GM19324 (cell line): ENCODE results near the gene MYO1F.

ENCODE experiments used
- ATAC-seq: cut with Tn5 transposase; IDR thresholded peaks from one replicate; pipeline ENCODE4 v1.9.1; 2021; ENCODE audit warnings: mild to moderate bottlenecking, moderate library complexity; ENCODE audit not compliant: unreplicated experiment, low FRiP score

Gene MYO1F

DNA sequence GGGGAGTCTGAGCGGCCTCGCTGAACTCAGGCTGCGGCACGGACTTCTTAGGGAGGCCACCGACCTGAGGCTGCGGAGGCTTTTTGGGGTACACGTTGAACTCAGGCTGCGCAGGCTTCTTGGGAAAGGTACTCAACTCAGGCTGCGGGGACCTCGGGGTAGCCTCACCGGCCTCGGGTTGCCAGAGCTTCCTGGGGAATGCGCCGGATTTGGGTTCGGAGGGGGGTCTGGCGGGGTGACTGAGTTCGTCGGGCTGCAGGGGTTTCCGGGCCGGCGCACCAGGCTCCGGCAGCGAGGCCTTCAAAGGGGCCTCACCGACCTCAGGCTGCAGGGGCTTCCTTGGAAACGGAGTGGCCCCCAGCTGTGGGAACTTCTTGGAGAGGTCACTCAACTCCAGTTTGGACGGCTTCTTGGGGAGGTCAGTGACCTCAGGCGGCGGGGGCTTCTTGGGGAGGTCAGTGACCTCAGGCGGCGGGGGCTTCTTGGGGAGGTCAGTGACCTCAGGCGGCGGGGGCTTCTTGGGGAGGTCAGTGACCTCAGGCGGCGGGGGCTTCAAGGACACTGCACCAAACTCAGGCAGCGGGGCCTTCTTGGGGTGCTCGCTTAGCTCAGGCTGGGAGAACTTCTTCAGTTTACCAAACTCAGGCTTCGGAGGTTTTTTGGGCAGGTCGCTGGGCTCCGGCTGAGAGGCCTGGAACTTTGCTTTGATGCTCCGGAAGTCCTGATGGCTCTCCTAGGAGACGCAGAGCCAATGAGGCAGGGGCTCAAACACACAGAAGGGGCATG, 78.0 kb downstream of the MYO1F start:
- no peak for ATAC-seq

DNA sequence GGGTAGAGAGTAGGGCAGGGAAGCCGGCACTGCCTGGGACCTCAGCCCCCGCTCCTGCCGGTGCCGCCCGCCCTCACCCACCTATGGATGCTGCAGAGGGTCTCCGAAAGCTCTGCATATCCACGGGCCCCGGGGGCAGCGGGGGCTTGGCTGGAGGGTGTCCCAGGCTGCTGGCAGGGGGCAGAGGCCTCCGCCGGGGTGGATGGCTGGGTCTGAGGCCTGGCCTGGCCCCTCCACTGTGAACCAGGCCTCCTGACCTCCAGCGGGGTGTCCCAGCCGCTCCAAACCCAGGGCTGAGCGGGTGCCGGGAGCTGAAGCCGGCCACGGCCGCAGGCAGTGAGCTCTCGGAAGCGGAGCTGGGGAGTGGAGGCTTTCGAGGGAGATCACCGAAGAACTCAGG, 78.9 kb downstream of the MYO1F start:
- no peak for ATAC-seq

DNA sequence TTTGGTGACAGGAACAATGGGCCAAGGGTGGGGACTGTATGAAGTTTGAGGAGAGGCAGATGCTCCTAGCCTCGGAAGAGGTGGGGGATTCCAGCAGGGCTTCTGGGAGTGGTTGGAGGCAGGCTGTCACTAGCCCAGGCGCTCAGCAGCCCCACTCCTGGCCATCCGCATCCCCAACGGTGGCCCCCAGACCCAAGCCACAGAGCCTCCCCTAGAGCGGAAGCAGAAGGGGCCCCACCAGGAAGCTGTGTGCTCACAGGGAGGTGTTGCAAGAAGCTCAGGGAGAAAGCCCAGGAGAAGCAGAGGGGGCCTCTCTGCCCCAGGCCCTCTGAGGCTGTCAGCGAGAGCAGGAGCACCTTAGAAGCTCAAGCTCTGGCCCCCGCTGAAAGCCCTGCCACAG, 83.1 kb downstream of the MYO1F start:
- ATAC-seq, result no peak

DNA sequence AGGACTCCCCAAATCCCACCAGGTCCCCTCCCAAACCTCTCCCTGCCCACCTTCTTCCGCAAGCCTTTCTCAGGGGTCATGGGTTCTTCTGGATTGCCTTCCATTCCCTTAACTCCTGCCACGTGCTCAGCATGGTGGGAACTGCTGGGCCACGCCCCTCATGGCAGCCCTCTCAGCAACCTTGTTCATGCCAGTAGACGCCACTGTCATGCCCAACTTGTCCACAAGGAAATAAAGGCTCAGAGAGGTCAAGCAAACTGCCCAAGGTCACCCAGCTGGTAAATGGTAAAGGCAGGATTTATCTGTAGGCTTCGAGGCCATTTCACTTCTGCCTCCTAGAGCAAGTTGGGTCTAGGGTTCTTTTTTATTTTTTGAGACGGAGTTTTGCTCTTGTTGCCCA, 85.7 kb downstream of the MYO1F start:
- no peak for ATAC-seq

DNA sequence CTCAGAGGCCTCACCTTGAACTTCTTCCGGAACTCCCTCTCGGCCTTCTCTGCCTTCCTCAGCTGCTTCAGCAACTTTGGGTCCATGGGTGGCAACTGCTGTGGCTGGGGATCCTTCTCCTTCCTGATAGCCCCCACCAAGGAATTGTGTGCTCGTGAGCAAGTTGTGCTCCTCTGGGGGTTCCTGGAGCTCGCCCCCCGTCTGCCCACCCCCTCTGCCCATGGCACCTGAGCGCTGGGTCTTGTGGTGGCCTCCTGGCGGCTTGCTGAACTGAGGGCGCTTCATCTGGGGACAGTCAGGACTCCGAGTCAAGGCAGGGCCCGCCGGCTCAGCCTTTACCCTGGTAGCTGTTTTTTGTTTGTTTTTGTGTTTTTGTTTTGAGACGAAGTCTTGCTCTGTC, 86.4 kb downstream of the MYO1F start:
- no peak for ATAC-seq

DNA sequence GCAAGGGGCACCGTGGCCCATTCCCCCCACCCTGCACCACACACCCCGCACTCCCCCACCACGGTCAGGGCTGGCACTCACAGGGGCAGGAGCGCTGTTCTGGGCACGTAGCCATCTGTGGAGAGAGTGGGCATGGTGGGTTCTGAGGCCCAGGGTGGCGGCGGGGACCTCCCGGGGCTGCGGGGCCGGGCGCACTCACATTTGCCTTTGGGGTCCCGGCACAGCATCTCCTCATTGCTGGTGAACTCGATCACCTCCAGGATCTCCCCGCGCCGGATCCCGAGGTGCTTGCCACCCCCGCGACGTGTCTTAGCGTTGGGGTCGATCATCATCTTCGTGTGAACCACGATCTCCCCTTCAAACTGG, 86.9 kb downstream of the MYO1F start:
- ATAC-seq, result no peak

DNA sequence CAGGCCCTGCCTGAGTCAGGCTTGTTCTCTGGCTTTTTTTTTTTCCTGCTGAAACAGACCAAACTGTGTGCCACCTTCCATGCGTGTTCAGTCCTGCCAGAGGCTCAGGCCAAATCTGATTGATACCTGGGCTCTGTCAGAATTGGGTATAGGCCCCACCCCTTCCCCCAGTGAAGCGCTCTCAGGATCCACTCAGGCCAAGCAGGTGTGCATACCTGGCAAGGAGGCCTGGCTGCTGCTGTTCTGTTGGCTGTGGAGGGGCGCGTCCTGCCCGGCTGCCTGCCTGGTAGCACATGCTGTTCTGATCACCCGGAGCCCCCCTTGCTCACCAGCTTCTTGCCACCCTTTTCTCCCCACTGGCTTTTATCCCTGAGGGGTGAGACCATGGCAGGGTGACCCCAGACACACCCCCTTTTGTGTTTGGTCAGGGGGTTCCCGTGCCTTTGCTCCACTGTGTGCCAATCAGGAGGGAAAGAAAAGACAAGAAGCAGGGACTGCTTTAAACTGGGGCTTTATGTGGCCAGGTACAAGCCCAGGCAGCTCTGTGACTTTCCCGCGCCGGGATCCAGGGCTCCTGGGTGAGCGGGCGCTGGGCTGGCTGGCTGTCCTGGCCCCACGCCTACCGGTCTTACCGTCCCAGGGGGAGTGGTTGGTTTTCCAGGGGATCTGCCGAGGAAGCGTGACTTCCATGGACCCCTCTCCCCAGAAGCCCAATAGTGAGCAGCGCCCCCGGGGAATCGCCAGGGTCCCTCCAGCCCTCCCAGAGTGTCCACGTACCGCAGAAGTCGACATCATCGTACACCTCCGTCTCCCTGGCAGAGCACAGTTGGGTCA, 87.5 kb downstream of the MYO1F start:
- no peak for ATAC-seq

DNA sequence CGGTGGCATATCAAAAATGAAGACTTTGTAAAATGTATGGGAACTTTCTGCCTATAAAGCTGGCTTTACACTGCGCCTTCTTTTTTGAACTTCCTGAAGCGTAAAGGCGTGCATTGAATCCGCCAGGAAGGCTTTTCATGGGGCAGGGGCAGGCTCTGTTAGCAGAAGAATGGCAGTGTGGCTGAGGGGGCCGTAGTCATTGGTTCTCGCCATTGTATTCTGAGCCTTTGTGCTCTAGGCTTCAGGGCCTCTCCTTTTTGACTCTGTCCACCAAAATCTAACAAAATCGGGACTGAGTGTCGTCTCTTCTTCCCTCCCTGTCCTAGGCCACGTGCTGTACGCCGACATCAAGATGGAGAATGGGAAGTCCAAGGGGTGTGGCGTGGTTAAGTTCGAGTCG, 88.9 kb downstream of the MYO1F start:
- ATAC-seq, result no peak

DNA sequence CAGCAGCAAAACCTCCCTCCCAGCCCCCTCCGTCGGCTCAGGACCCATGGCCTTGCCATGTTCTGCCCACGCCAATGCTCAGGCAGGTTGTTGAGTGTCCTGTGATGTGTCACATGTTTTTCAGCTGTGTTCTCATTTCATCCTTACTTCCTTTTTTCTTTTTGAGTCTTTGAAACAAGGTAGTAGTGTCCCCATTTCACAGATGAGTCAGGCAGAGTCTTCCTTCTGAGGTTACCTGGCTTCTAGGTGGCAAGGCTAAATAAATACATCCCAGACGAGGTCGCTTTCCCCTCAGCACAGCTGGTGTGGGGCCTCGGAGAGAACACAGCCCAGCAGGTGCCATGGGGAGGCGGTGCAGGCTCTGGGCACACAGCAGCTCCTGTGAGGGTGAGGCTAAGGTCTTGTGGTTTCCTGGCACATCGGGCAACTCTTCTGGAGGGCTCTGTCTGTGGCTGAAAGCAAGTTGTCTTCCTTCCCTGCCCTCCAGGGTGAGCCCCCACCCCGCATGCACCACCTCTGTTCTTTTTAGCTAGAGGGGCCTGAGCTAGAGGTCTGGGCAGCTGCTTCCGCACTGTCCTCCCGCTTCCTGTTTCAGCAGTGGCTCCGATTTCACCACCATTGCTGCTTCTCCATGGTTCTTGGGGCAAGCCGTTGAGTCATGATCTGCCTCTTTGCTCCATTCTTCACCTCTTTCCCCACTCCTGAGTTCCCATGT, 89.9 kb downstream of the MYO1F start:
- ATAC-seq, result no peak

DNA sequence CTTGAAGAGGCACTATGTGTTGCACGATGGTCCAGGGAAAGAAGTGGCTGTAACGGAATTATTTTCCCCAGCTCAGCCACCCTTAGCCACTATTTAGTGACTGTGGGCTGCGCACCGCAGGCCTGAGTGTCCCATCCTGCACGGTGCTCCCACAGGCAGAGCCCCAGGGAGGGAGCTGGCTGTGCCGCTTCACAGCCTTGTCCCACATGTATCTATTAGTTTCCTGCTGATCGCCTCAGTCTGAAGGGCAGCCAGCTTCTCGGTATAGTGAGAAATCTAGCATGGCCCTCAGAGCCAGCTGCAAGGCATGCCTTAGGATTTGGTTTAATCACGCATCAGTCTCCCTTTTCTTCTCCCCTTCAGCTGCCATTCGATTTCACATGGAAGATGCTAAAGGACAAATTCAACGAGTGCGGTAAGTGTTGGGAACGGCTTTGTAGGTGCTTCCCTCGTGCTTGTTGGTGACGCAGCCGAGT, 90.5 kb downstream of the MYO1F start:
- ATAC-seq, result no peak

DNA sequence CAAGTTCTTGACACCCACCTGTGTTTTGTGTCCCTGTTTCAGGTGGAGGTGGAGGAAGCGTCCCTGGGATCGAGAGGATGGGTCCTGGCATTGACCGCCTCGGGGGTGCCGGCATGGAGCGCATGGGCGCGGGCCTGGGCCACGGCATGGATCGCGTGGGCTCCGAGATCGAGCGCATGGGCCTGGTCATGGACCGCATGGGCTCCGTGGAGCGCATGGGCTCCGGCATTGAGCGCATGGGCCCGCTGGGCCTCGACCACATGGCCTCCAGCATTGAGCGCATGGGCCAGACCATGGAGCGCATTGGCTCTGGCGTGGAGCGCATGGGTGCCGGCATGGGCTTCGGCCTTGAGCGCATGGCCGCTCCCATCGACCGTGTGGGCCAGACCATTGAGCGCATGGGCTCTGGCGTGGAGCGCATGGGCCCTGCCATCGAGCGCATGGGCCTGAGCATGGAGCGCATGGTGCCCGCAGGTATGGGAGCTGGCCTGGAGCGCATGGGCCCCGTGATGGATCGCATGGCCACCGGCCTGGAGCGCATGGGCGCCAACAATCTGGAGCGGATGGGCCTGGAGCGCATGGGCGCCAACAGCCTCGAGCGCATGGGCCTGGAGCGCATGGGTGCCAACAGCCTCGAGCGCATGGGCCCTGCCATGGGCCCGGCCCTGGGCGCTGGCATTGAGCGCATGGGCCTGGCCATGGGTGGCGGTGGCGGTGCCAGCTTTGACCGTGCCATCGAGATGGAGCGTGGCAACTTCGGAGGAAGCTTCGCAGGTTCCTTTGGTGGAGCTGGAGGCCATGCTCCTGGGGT, 91.5 kb downstream of the MYO1F start:
- no peak for ATAC-seq

DNA sequence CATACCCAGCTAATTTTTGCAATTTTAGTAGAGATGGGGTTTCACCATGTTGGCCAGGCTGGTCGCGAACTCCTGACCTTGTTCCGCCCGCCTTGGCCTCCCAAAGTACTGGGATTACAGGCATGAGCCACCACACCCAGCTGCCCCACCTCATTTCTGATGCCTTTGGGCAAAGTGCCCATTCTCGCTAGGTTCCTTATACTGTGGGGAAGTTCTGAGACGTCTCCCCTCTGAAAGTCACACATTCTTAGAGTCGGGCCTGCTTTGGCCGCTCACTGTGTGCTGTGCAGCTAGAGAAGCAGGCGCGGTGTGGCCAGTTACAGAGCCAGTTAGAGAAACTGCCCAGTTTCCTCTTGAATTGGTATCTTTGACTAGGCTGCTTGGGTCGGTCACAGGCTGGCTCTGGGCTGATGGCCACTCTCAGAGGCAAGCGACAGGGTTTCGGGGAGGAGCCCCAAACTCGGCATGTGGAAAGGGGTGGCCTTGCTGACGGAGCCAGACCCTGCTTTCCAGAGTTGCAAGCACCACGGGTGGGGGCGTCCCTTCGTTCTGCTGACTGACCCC, 92.8 kb downstream of the MYO1F start:
- ATAC-seq, result no peak

DNA sequence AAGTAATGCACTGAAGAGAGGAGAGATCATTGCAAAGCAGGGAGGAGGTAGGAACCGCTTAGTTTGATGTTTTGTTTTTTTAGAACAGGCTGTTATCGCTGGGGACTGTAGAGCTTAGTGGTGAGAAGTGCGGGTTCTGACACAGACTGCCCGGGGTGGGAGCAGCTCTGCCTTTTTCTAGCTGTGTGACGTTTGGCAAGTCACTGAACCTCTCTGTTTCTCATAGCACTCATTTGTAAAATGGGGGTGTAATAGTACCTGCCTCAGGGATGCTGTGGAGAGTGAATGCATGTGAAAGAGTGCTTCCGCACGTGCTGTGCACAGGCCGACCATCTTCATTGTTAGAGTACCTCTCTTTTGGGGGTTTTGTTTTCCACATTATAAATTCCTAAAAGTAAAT, 94.1 kb downstream of the MYO1F start:
- no peak for ATAC-seq

DNA sequence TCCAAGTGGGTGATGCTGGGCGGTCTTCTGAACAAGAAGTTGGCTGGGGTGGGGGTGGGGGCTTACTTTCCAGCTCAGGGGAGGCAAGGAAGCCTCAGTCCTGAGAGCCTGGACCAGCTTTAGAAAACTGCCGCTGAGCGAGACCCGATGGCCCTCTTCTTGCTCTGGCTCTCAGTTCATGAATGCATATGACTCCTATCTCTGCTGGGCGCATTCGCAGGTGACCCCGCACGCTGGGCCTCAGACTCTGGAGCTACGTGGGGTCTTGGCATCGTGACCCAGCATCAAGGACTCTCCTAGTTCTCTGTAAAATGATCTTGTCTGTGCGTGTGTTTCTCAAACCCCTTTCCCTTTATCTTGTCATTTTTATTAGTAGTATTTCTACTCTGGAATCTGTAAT, 94.5 kb downstream of the MYO1F start:
- ATAC-seq, result no peak

DNA sequence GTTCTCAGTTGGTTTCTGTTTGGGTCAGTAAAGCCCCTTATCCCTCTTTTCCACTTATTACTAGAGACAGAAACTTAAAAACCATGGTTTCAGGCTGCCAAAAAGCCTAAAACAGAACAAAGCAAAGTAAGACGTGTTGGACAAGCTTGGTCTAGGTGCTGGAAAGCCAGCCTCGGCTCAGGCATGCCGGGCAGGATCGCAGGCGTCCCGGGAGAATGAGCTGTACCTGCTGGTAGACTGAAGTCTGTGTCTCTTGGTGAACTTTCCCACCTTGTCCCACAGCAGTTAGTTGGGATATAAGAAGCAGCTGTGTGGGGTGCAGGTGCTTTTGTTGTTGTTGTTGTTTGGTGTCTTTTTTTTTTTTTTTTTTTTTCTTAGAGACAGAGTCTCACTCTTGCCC, 95.6 kb downstream of the MYO1F start:
- ATAC-seq, result no peak

DNA sequence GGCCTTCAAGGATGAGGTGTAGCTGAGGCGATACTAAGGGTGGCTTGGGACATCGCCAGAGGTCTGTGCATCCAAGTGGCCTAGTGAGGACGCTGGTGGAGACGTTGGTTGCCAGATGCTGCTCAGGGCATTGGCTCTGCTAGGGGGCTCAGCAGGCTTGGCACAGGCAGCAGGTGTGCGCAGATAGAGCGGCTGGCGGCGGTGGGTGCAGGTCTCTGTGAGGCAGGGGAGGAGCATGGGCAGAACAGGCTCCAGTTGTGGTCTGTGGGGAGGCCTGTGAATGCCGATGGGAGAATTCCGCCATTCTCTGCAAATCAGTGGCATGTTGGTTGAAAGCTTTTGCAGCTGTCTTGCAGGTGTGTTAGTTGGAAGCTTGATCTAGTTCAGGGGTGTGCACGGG, 96.0 kb downstream of the MYO1F start:
- no peak for ATAC-seq

DNA sequence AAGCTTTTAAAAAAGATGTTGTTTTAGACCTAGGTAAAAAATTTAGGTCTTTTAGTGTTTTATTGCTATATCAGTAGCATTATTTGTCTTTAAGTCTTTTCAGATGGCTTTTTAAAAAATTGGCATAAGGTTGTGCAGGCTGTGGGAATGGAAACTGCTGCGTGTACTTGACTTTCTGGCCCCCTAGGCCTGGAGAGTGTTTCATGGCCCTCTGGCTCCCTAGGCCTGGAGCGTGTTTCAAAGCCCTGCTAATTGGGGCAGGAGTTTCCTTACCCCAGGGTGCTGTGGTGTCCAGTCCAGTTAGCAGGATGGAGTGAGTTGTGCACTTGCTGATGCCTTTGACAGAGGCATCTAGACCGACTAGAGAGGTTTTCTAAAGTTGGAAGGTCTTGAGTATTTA, 98.6 kb downstream of the MYO1F start:
- no peak for ATAC-seq

DNA sequence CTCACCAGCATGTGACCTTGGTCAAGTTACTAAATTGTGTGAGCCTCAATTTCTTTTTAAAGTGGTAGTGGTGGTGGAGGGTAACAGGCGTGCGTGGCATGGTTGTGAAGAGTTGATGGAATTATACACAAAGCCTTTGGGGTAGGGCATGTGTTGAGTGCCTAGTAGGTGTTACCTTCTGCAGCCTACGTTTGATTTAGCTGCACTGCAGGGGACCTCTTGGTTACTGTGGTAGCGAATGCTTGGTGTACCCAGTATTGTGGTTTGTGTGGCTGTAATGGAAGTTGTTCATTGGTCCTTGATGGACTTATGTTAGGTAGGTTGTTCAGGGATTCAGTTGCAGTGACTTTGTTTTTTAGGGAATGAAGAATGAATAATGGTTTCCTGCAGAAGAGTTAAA, 99.4 kb downstream of the MYO1F start:
- no peak for ATAC-seq

DNA sequence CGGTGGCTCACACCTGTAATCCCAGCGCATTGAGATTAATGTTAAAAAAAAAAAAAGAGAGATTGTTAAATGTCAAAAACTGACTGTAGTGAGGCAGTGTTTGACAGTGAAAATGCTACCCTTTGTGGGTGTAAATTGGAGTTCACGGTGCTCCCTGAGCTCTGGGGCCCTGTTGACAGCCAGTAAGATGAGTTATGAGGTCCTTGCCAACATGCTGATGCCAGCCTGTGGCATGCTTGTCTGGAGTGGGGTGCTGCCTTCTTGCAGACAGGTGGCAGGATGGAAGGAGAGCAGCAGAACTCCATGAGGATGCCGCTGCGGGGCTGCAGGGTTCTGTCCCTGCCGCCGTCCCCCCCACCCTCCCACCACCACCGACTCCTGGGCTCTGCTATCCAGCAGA, 100.7 kb downstream of the MYO1F start:
- ATAC-seq, result no peak

DNA sequence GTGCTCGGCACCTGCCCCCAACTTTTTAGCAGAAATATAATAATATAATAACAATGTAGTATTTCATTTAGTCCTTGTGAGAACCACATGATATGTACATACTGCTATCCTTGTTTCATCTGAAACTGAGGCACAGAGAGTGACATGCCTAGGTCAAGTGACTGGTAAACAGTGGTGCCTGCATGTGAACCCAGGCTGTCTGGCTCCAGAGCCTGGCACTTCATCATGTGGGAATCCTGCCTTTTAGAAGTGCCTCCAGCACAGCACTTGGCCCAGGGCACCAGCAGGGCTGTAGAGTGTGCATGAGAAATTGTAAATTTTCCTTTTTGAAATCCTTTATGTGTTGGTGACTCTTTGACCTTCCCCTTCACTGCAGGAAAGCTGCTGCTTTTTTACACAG, 102.2 kb downstream of the MYO1F start:
- ATAC-seq, result no peak
